Stimulated activated naive B cell treated with anti-CD40 and anti-IgM and Interleukin-4, amounts not matched to agents 10 μg/mL and 1 μg/mL and 100 μg/mL, for 72 hours (primary cell): ENCODE measurements around the gene SLC38A6.
"Not testable (repeated sequence)": the region's sequence is repeated elsewhere in the genome, so short reads cannot be mapped to it uniquely, and the experiment has no call there.

ENCODE experiments used
- ATAC-seq, 2 donors: fragments of 150-1000 bp; cut with Tn5 transposase; replicated peaks; 2 replicates each; pipeline ENCODE4 v1.10.0; 2021; ENCODE audit warnings: moderate library complexity in 1 of 2
- DNase-seq: peaks from one replicate; pipeline ENCODE4 v3.0.0; 2021
- H3K27ac Mint-ChIP-seq: one replicate; pipeline ENCODE4 v1.8.0; 2022; ENCODE audit warnings: mild to moderate bottlenecking, mixed read lengths
- H3K27me3 Mint-ChIP-seq, 2 donors: one replicate each; pipeline ENCODE4 v1.8.0; 2022; ENCODE audit warnings: mixed read lengths in 2 of 2
- H3K36me3 Mint-ChIP-seq, 2 donors: one replicate each; pipeline ENCODE4 v1.8.0; 2022; ENCODE audit warnings: mixed read lengths in 2 of 2, mild to moderate bottlenecking in 1 of 2
- H3K4me1 Mint-ChIP-seq, 2 donors: one replicate each; pipeline ENCODE4 v1.8.0; 2022; ENCODE audit warnings: mixed read lengths in 2 of 2, mild to moderate bottlenecking in 1 of 2
- H3K4me3 Mint-ChIP-seq, 2 donors: one replicate each; pipeline ENCODE4 v1.8.0; 2022; ENCODE audit warnings: mild to moderate bottlenecking in 2 of 2, mixed read lengths in 2 of 2, moderate library complexity in 1 of 2
- H3K9me3 Mint-ChIP-seq, 2 donors: one replicate each; pipeline ENCODE4 v1.8.0; 2022; ENCODE audit warnings: mixed read lengths in 2 of 2, mild to moderate bottlenecking in 1 of 2

SLC38A6 gene

DNA sequence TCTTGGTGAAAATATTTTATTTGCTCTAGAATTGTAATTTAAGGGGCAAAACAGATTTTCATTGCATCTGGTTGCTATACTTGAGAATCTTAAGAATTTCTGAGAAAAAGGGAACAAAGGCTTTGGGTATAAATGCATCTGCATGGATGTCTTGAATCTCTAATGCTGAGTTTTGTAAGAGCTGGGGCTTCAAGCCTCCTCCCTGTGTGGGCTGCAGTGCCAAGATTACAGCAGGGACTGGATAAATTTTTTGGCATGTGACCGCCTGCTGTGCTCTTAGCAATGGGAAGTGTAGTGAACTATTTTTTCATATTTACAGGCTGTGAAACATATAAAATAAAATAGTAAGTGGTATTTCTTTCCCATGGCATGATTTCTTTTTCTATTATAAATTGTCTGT, 70.0 kb downstream of the SLC38A6 start:
- H3K36me3 Mint-ChIP-seq: peaks cover 19 to 22% of the 10 kb centered on the region in 2 donors
- DNase-seq: no peak
- no peaks in the 10 kb centered on the region for H3K27me3 Mint-ChIP-seq
- H3K27ac Mint-ChIP-seq: no peak overlapping the region
- H3K9me3 Mint-ChIP-seq: peaks cover 7% of the 10 kb centered on the region in 2 donors
- no peak overlapping the region for H3K4me3 Mint-ChIP-seq
- no peak for ATAC-seq
- no peaks in the 10 kb centered on the region for H3K4me1 Mint-ChIP-seq

DNA sequence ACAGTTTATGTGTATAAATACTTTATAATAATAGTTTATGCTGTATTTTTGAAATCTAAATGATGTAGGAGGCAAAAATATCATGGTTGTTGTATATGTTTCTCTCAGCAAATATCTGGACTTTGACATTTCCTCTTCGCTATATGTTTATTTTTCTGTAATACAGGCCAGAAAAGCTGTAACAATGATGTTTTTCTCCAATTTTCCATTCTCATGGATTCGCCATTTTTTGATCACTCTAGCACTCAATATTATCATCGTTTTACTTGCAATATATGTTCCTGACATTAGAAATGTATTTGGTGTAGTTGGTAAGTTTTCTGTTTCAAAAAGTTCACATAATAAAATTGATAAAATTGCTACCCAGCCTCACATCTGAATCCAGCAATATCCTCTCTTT, 70.6 kb downstream of the SLC38A6 start:
- Mint-ChIP-seq H3K4me3 (no peak overlapping the region), H3K4me1 (no peaks in the 10 kb centered on the region), H3K27me3 (no peaks in the 10 kb centered on the region), H3K9me3 (peaks cover 7% of the 10 kb centered on the region in 2 donors), H3K27ac (no peak overlapping the region), H3K36me3 (peaks cover 19 to 22% of the 10 kb centered on the region in 2 donors)
- no peak for ATAC-seq
- DNase-seq: no peak

DNA sequence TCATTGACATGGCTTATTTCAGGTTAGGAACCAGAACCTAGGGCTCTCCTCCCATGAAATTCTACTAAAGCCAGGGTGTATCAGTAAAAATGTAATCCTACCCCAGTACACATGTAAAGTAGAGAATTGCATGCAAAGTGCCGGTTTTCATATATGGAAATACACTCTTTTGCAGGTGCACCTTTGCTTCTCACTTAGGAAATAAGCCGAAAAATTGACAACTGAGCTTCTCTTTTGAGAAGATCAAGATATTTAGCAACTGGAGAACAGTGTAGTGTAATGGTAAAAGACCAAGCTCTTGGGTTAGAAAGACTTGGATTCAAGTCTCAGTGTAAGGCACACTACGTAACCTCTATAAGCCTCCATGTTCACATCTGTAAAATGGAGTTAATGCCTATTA, 82.4 kb downstream of the SLC38A6 start:
- no peaks in the 10 kb centered on the region for H3K4me1 Mint-ChIP-seq

DNA sequence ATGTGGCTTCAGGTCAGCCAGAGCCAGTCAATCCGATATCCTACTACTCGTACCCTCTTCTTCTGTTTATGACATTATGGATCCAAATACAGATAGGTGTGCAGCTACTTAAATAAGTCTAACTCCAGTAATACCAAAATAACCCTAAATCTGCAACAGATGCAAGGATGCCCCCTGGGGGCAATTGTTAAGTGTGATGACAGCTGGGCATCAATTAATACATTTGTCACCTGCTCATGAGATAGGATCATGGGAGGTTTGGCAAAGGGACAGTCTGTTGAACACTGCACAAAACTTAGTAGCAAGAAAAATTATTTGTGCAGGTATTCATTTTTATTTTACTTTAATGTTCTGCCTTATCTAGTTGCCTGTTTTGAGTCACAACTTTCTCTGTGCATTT, 83.2 kb downstream of the SLC38A6 start:
- no peaks in the 10 kb centered on the region for H3K4me1 Mint-ChIP-seq
- H3K36me3 Mint-ChIP-seq: peaks cover 11 to 13% of the 10 kb centered on the region in 2 donors
- no peaks in the 10 kb centered on the region for H3K27me3 Mint-ChIP-seq
- H3K9me3 Mint-ChIP-seq: peaks cover 2 to 7% of the 10 kb centered on the region in 2 donors
- ATAC-seq: no peak
- DNase-seq: no peak
- no peak overlapping the region for H3K27ac Mint-ChIP-seq
- no peak overlapping the region for H3K4me3 Mint-ChIP-seq

More for the DNA sequence above, 82.4 kb downstream of the SLC38A6 start:
- Mint-ChIP-seq H3K9me3 (peaks cover 2 to 7% of the 10 kb centered on the region in 2 donors), H3K36me3 (peaks cover 11 to 13% of the 10 kb centered on the region in 2 donors), H3K27me3 (no peaks in the 10 kb centered on the region), H3K27ac (no peak overlapping the region), H3K4me3 (no peak overlapping the region)
- ATAC-seq (no peak), DNase-seq (no peak)

DNA sequence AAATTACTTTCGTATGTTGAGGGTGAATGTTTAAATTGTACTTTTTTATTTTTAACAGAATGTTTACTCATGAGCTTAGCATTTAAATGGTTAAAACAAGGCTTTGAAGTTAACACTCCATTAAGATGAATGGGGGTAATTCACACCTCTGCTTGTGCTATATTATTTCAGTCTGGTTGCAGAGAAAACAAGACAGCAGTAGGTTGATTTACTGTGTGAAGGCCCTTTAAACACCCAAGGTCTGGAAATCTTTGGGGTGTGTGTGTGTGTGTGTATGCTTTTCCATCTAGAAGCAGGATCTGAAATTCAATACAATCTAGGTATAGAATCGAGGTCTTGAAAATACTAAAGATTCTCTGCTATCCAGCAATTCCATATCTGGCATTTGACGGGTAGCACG, 83.8 kb downstream of the SLC38A6 start:
- Mint-ChIP-seq H3K9me3 (peaks cover 2 to 7% of the 10 kb centered on the region in 2 donors), H3K27ac (no peak overlapping the region), H3K4me3 (no peak overlapping the region), H3K27me3 (no peaks in the 10 kb centered on the region), H3K36me3 (peaks cover 13 to 14% of the 10 kb centered on the region in 2 donors), H3K4me1 (no peaks in the 10 kb centered on the region)
- no peak for DNase-seq
- ATAC-seq: no peak

DNA sequence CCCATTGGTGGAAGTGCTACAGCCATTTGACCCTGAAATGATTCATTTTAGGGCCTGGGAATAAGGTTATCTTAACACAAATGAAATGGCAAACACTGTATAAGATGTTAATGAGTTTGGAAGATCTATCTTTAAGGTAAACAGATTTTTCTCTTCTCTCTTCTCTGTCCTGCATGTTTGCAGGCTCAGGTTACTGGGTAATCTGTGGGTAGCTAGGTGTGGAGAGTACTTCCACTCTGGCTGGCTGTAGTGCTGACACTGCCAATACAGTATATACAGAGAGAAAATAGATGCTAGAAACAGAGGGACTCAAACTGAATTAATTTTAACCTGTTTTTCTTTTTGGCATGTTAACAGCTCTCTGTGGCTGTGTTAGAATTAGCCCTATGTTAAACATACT, 84.6 kb downstream of the SLC38A6 start:
- H3K27me3 Mint-ChIP-seq: no peaks in the 10 kb centered on the region
- no peak overlapping the region for H3K4me3 Mint-ChIP-seq
- peaks cover 17 to 18% of the 10 kb centered on the region in 2 donors for H3K36me3 Mint-ChIP-seq
- no peak for ATAC-seq
- no peaks in the 10 kb centered on the region for H3K4me1 Mint-ChIP-seq
- H3K27ac Mint-ChIP-seq: no peak overlapping the region
- H3K9me3 Mint-ChIP-seq: peaks cover 4 to 7% of the 10 kb centered on the region in 2 donors
- no peak for DNase-seq

DNA sequence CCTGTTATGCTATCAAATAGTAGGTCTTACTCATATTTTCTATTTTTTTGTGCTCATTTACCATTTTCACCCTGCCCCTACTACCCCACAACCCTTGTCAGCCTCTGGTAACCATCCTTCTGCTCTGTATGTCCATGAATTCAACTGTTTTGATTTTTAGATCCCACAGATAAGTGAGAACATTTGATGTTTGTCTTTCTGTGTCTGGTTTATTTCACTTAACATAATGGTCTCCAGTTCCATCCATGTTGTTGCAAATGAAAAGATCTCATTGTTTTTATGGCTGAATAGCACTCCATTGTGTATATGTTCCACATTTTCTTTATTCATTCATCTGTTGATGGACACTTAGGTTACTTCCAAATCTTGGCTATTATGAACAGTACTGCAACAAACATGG, 91.4 kb downstream of the SLC38A6 start:
- H3K27ac Mint-ChIP-seq, H3K27me3 Mint-ChIP-seq, H3K4me1 Mint-ChIP-seq, H3K4me3 Mint-ChIP-seq, H3K9me3 Mint-ChIP-seq, DNase-seq, ATAC-seq: not testable (repeated sequence)
- peaks cover 9 to 11% of the 10 kb centered on the region in 2 donors for H3K36me3 Mint-ChIP-seq

DNA sequence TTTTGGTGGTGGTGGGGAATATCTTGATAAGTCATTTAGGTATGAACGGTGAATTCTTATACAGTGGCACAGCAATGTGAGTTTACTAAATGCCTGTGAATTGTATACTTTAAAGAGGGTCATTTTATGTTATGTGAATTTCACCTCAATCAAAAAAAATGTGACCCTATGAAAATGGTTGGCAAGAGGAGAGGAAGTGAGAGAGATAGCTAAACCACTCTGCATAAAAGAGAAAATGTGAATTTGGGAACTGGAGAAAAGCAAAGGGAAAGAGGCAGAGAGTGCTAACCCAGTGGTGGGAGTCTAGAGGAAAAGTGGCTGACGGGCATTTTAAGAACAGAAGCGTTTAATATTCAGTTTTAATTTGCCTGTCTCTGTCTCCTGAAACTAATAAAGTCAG, 93.8 kb downstream of the SLC38A6 start:
- ATAC-seq: no peak
- Mint-ChIP-seq H3K27ac (no peak overlapping the region), H3K4me1 (peaks cover 4 to 7% of the 10 kb centered on the region in 2 donors), H3K4me3 (no peak overlapping the region), H3K27me3 (no peaks in the 10 kb centered on the region), H3K9me3 (peaks cover 0 to 3% of the 10 kb centered on the region in 2 donors), H3K36me3 (peaks cover 8 to 19% of the 10 kb centered on the region in 2 donors)
- DNase-seq: no peak

DNA sequence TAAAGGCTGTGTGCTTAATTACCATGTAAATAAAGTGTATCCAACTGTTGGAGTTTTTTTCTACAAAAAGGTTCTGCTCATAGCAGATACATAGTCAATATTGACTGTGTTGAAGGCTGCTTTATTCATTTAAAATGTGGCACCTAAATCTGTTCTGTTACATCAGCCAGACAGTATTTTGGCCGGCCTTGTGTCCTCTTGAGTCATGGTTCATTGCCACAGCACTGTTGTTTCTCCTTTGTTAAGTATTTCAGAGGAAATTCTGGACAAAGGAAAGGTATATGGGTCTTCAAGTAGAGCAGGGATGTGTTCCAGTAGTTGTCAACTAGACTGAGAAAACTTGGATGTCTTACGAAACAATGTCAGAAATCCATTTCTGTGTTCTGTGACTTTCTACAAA, 95.5 kb downstream of the SLC38A6 start:
- H3K36me3 Mint-ChIP-seq: peaks cover 5 to 15% of the 10 kb centered on the region in 2 donors
- H3K9me3 Mint-ChIP-seq: peaks cover 0 to 1% of the 10 kb centered on the region in 2 donors
- H3K4me1 Mint-ChIP-seq: peaks cover 4 to 7% of the 10 kb centered on the region in 2 donors
- no peaks in the 10 kb centered on the region for H3K27me3 Mint-ChIP-seq
- H3K4me3 Mint-ChIP-seq: no peak overlapping the region
- no peak for ATAC-seq
- no peak overlapping the region for H3K27ac Mint-ChIP-seq
- DNase-seq: no peak

DNA sequence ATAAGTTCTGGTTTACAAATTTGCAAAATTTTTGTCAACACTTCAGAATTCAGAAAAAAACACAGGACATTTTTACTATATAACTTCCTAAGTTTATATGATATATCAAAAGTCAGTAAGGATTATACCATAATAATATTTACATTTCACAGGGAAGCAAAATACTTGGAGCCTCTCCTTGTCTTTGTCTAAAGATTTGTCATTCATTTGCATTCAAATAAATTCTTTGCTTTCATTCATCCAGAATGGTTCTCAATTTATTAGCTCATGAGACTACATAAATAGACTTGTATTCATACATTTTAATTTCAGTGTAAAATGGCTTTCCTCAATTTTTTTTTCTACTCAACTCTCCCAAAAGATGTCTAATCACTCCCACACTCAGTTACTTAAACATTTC, 96.4 kb downstream of the SLC38A6 start:
- peaks cover 4 to 7% of the 10 kb centered on the region in 2 donors for H3K4me1 Mint-ChIP-seq
- peaks cover 5 to 16% of the 10 kb centered on the region in 2 donors for H3K36me3 Mint-ChIP-seq
- no peaks in the 10 kb centered on the region for H3K27me3 Mint-ChIP-seq
- peaks cover 0 to 1% of the 10 kb centered on the region in 2 donors for H3K9me3 Mint-ChIP-seq
- DNase-seq (no peak), ATAC-seq (no peak)
- H3K27ac Mint-ChIP-seq: no peak overlapping the region
- H3K4me3 Mint-ChIP-seq: no peak overlapping the region

DNA sequence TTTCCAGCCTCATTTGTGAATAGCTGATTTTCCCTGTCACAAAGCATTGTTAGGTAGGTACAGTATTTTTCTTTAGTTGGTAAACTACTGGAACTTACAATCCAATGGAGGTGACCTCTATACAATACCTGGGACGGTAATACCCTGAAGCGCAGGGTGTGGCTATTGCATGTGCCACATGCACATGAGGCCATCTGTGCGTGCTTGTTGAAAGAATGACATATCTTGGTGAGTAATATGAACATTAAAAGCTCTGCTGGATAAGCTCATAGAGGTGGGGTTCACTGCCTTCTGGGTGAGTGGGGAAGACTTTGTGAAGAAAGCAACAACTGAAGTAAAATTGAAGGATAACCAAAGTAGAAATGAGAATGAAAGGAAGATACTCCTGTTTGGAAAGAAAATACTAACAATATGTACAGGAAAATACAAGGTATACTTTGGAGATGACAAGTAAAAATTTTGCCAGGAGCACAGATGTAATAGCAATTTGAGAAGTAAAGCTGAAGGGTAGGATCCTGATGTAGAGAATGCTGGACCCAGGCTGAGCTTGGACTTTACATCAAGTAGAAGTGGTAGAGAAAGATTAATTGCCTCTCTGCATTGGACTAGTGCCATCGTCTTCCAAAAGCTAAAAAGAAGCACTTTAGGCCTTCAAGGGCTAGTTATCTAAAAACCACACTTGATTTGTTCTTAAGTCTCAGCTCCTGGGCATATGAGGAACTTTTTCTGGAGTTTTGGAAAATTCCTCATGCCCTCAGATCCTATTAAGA, 97.1 kb downstream of the SLC38A6 start:
- no peak for ATAC-seq
- DNase-seq: no peak
- Mint-ChIP-seq H3K4me3 (no peak overlapping the region), H3K4me1 (peaks cover 4 to 7% of the 10 kb centered on the region in 2 donors), H3K9me3 (peaks cover 0 to 1% of the 10 kb centered on the region in 2 donors), H3K27ac (no peak overlapping the region), H3K27me3 (no peaks in the 10 kb centered on the region), H3K36me3 (peaks cover 5 to 19% of the 10 kb centered on the region in 2 donors)

DNA sequence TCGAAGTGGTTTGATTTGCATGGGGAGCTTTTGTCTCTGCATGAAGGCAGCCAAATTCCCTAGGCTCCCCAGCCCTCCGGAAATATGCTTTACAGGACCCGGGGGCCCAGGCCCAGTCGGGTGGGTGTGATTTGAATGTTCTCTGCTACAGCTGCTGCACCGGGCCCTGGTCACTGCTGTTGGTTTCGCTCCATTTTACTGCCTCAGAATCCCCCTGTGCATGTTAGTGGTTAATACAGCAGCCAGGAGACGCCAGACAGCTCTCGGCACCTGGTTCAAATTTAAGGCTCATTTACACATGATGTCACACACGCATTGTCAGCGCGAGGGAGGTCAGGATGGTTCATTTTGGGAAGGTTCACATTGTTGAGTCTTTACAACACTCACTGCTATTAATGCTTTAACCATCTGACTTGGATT, 99.6 kb downstream of the SLC38A6 start:
- Mint-ChIP-seq H3K36me3 (peaks cover 11 to 33% of the 10 kb centered on the region in 2 donors), H3K9me3 (peaks cover 2 to 4% of the 10 kb centered on the region in 2 donors), H3K27ac (peak overlapping the region; percentile 11), H3K4me3 (no peak overlapping the region), H3K4me1 (no peaks in the 10 kb centered on the region), H3K27me3 (no peaks in the 10 kb centered on the region)
- peak in 1 of 2 donors; percentile 68 for ATAC-seq
- peak; percentile 5 for DNase-seq

DNA sequence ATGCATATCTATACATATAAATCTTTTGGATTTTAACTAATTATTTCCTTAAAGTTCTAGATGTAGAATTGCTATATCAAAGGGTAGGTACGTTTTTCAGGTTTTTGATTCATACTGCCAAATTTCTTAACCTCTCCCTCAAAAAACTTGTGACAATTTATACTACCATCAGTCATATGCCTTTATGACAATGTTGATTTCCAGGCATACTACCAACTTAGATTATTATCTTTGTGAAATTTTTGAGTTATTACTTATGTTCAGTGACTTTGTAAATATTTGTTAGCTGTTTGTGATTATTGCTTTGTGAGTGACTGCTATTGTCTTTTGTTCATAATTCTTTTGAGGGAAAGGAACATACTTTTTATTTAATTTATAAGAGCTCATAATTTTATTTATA, 107.0 kb downstream of the SLC38A6 start:
- no peak for ATAC-seq
- Mint-ChIP-seq H3K4me1 (peaks cover 0 to 2% of the 10 kb centered on the region in 2 donors), H3K27ac (no peak overlapping the region), H3K4me3 (no peak overlapping the region), H3K9me3 (peaks cover 4 to 6% of the 10 kb centered on the region in 2 donors), H3K36me3 (peaks cover 10 to 20% of the 10 kb centered on the region in 2 donors), H3K27me3 (no peaks in the 10 kb centered on the region)
- DNase-seq: no peak

DNA sequence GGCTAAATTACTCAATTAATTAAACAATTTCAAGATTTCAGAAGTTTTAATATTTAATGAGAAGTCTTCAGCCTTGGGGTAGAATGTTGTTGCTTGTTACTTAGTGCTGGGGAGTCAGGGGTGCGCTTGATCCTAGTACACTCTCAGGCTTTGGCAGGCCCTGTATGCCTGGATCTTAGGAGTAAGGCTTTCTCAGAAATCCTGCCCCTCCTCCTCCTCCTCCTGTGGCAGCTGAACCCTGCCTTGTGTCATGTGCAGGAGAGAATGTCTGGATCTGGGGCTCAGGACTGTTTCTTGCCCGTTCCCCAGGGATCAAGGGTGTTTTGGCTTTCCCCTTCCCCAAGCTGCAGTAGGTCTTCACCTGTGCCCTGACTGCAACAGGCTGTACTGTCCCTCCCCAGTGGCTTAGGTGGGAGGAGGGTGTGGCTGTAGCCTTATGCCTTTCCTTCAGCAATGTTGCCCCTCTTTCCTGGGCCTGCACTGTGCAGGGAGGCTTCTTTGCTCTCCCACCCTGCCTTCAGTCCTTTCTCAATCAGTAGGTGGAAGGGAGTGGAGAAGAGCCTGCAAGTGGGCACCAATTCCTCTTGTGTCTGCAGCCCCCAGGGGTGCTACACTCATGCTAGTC, 108.2 kb downstream of the SLC38A6 start:
- ATAC-seq (no peak), DNase-seq (no peak)
- H3K4me3 Mint-ChIP-seq: no peak overlapping the region
- H3K27me3 Mint-ChIP-seq: no peaks in the 10 kb centered on the region
- peaks cover 0 to 2% of the 10 kb centered on the region in 2 donors for H3K4me1 Mint-ChIP-seq
- H3K9me3 Mint-ChIP-seq: peaks cover 4 to 6% of the 10 kb centered on the region in 2 donors
- H3K27ac Mint-ChIP-seq: no peak overlapping the region
- H3K36me3 Mint-ChIP-seq: peaks cover 10 to 16% of the 10 kb centered on the region in 2 donors
